ENCODE results near the gene EHD4. TPM values are rescaled to one million over a fixed set of nuclear protein-coding genes. Genes with fewer than 3 reads are reported as not detected.

Gene EHD4
- total RNA-seq, 1 donor from 2014 or later: 18.8 TPM

DNA sequence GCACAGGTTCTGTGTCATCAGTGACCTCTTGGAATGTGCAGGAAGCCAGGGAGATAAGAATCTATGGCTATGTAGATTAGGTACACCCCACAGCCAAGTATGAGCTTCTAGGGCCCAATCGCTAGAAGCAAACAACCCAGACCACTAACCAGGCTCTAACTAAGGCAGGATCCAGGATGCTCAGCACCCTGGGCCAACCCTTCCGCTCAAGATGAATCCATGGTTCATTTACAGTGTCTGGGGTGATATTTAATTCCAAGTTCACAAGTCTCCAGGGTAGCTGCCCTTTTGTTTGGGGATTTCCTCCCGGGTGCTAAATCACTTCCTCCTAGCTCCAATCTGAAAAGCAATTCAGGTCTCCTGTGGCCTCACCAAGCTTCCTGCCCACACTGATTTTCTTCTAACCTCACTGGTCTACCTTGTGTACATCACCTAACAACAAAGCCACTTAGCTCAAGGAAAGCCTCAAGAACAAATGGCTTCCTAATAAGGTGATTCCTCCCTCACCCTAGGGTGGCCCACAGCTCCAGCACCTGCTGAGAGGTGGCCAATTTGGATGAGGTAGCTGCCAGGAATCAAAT is 2.4 kb downstream of the EHD4 start:
- Mint-ChIP-seq H3K4me3 (peak overlapping the region; percentile 94), H3K27me3 (peaks cover 3% of the 10 kb centered on the region), H3K4me1 (ENCODE audit: unreplicated experiment) (peaks cover 40% of the 10 kb centered on the region), H3K36me3 (peaks cover 11% of the 10 kb centered on the region), H3K27ac (peak overlapping the region; percentile 52), H3K9me3 (no peaks in the 10 kb centered on the region)
- TF ChIP-seq, protein P1, sequence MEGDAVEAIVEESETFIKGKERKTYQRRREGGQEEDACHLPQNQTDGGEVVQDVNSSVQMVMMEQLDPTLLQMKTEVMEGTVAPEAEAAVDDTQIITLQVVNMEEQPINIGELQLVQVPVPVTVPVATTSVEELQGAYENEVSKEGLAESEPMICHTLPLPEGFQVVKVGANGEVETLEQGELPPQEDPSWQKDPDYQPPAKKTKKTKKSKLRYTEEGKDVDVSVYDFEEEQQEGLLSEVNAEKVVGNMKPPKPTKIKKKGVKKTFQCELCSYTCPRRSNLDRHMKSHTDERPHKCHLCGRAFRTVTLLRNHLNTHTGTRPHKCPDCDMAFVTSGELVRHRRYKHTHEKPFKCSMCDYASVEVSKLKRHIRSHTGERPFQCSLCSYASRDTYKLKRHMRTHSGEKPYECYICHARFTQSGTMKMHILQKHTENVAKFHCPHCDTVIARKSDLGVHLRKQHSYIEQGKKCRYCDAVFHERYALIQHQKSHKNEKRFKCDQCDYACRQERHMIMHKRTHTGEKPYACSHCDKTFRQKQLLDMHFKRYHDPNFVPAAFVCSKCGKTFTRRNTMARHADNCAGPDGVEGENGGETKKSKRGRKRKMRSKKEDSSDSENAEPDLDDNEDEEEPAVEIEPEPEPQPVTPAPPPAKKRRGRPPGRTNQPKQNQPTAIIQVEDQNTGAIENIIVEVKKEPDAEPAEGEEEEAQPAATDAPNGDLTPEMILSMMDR (conservative IDR thresholded peaks at IDR 0.05): no peak
- no peak for DNase-seq (ENCODE audit: extremely low spot score, unreplicated experiment)

DNA sequence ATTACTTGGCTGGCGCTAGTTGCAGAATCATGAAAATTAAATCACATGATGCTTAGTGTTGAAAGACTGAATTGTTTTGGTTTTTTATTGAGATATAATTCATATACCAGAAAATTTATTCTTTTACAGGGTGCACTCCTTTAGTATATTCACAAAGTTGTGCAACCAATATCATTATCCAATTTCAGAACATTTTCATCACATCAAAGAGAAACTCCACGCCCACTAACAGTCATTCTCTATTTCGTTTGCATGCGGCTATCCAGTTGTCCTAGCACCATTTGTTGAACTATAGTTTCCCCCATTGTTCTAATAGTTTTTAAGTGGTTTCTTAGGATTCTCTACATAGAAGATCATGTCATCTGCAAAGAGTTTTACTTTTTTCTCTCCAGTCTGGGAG is 3.7 kb downstream of the EHD4 start:
- DNase-seq (ENCODE audit: extremely low spot score, unreplicated experiment): no peak
- TF ChIP-seq, protein P1 (conservative IDR thresholded peaks at IDR 0.05): no peak
- Mint-ChIP-seq H3K4me1 (ENCODE audit: unreplicated experiment) (peaks cover 40% of the 10 kb centered on the region), H3K27me3 (no peaks in the 10 kb centered on the region), H3K36me3 (peaks cover 11% of the 10 kb centered on the region), H3K27ac (peak overlapping the region; percentile 11), H3K9me3 (no peaks in the 10 kb centered on the region), H3K4me3 (peak overlapping the region; percentile 12)

DNA sequence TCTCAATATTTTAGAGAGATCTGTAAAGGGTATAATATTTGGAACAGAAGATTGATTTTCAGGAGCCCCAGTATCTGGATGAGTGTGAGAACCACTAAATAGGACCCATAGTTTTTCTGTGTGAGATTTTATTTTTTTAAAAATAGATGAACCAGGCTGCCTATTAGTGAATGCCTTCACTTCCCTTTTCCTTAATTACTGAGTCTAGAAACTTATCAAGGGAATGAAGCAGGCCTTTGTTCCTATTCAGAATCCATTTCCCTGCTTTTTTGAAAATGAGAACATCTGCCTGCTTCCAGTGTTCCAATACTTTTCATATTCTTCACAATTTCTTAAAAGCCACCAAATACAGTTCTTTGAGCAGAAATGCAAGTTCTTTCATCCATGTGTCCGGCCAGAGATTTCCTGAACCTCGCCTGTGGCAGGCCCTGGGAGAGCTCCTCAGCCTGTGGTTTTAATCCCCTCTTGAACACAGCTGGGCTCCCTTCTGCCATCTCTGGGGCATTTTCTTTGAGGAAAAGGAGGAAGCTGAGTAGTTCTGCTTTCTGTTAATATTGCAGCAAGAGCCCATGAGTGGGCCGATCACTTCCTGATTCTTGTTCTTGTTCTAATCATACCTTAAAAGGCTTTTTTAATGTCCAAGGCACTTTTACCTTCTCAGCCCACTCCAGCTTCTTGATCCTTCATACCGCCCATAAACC is 4.7 kb downstream of the EHD4 start:
- TF ChIP-seq, protein P1 (conservative IDR thresholded peaks at IDR 0.05): no peak
- peak overlapping the region; percentile 80 for H3K27ac Mint-ChIP-seq
- H3K4me1 Mint-ChIP-seq (ENCODE audit: unreplicated experiment): peaks cover 39% of the 10 kb centered on the region
- no peaks in the 10 kb centered on the region for H3K27me3 Mint-ChIP-seq
- H3K9me3 Mint-ChIP-seq: no peaks in the 10 kb centered on the region
- peak overlapping the region; percentile 45 for H3K4me3 Mint-ChIP-seq
- DNase-seq (ENCODE audit: extremely low spot score, unreplicated experiment): peak; percentile 25
- H3K36me3 Mint-ChIP-seq: peaks cover 11% of the 10 kb centered on the region

DNA sequence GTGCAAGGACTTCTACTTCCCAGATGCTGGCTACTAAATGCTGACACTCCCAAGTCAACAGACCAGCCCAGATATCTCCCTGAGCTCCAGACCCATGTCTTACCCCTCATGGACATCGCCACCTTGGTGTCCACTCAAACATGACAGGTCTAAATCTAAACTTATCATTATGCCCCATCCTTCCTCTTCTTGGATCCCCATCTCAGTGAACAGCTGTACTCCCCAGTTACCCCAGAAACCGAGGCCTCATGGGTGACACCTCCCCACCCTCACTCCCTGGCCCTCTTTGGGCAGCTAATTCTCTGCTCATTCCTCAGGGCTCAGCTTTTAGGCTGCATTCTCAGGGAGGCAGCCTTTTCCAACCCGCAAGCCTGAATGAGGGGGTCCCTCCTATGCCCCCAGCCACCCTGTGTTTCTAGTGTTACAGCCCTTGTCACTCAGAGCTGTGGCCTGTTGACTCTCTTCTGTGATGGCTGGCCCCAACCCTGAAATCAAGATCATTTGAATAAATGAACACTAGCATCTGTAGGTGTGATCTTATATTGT is 5.4 kb downstream of the EHD4 start:
- H3K4me3 Mint-ChIP-seq: no peak overlapping the region
- H3K4me1 Mint-ChIP-seq (ENCODE audit: unreplicated experiment): peaks cover 36% of the 10 kb centered on the region
- H3K36me3 Mint-ChIP-seq: peaks cover 11% of the 10 kb centered on the region
- H3K27me3 Mint-ChIP-seq: no peaks in the 10 kb centered on the region
- peak; percentile 54 for DNase-seq (ENCODE audit: extremely low spot score, unreplicated experiment)
- TF ChIP-seq, protein P1 (conservative IDR thresholded peaks at IDR 0.05): no peak
- no peaks in the 10 kb centered on the region for H3K9me3 Mint-ChIP-seq
- H3K27ac Mint-ChIP-seq: no peak overlapping the region

DNA sequence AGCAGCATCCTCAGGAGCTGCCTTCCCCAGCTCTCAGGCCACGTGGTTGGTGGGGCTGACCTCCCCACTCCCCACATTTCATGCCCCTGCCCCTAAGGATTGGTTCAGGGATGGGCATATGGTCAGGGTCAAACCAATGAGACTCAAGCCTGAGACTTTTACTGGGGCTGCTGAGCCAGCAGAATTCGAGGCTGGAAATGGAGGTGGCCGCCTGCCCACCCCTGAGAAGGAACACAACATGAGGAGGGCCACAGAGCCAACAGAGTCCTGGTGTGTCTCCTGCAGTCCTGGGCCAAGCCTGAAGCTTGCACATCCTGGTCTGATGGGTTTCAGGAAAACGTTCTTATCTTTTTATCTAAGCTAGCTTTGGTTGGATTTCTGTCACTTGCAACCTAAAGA is 5.9 kb downstream of the EHD4 start:
- Mint-ChIP-seq H3K27ac (peak overlapping the region; percentile 84), H3K4me3 (no peak overlapping the region), H3K27me3 (no peaks in the 10 kb centered on the region), H3K9me3 (no peaks in the 10 kb centered on the region), H3K4me1 (ENCODE audit: unreplicated experiment) (peaks cover 36% of the 10 kb centered on the region), H3K36me3 (peaks cover 11% of the 10 kb centered on the region)
- TF ChIP-seq, protein P1 (conservative IDR thresholded peaks at IDR 0.05): no peak
- peak; percentile 32 for DNase-seq (ENCODE audit: extremely low spot score, unreplicated experiment)

All from type B pancreatic cell (in vitro differentiated cells).